GM20000 (cell line): ENCODE data around the gene SUPT20H.

Experiments used
- DNase-seq: peaks from one replicate; pipeline ENCODE4 v3.0.0; 2012; ENCODE audit warnings: low spot score
- TF ChIP-seq, protein P1 (sequence below): IDR thresholded peaks from 2 replicates; pipeline ENCODE4 v1.5.1; 2012; ENCODE audit warnings: mild to moderate bottlenecking, control low read depth; ENCODE audit errors: extremely low read depth, missing control alignments

SUPT20H gene

DNA sequence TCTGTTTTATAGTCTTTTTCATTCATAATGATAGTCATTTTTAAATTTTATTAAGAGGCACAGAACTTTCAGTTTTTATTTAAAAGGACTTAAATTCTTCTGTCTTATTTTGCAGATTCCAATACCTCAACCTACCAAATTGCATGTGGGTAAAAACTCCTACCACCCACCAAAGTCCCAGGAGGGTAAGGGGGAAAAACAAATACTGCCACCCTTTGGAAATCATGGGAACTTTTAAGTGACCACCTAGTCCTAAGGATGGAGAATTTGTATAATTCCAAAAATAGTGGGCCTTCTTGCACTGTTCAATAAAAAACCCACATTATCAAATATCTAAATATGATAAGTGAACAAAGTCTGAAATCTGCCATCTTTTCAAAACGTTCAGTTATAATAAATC, 9.7 kb downstream of the SUPT20H start:
- no peak for DNase-seq
- TF ChIP-seq, protein P1, sequence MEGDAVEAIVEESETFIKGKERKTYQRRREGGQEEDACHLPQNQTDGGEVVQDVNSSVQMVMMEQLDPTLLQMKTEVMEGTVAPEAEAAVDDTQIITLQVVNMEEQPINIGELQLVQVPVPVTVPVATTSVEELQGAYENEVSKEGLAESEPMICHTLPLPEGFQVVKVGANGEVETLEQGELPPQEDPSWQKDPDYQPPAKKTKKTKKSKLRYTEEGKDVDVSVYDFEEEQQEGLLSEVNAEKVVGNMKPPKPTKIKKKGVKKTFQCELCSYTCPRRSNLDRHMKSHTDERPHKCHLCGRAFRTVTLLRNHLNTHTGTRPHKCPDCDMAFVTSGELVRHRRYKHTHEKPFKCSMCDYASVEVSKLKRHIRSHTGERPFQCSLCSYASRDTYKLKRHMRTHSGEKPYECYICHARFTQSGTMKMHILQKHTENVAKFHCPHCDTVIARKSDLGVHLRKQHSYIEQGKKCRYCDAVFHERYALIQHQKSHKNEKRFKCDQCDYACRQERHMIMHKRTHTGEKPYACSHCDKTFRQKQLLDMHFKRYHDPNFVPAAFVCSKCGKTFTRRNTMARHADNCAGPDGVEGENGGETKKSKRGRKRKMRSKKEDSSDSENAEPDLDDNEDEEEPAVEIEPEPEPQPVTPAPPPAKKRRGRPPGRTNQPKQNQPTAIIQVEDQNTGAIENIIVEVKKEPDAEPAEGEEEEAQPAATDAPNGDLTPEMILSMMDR, result no peak

DNA sequence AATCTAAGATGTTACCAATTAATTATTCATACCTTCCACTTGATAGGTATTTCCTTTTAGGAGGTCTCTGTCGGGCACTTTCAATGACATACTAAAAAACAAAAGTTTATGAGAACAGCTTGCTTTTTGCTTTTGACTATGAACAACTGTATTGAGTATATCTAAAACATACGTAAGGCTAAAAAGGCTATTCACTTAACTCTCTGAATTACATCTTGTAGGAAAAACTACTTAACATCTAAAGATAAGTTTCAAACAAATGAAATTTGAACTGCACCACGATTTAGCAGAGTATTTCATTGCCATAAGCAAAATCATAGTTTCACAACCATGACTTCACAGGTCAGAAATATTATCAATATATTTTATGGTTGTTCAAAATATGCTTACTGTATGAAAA, 11.6 kb downstream of the SUPT20H start:
- no peak for DNase-seq
- TF ChIP-seq, protein P1, result no peak

DNA sequence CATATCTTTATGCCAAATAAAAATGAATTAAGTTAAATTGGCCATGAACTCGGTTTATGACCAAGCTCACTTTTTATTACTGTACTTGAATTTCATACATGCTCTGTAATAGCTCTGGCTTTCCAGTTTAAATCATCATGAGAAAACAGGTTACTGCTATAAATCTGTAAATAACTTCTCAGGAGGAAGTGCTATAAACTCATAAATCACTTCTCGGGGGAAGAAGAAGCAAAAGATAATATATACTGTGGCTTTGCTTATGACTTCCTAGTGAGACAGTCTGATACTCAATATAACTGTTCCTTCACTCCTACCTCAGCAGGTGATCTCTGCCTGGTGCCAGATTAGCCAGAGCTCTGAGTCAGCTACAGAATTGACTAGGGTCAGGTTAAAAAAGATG, 12.5 kb downstream of the SUPT20H start:
- no peak for DNase-seq

DNA sequence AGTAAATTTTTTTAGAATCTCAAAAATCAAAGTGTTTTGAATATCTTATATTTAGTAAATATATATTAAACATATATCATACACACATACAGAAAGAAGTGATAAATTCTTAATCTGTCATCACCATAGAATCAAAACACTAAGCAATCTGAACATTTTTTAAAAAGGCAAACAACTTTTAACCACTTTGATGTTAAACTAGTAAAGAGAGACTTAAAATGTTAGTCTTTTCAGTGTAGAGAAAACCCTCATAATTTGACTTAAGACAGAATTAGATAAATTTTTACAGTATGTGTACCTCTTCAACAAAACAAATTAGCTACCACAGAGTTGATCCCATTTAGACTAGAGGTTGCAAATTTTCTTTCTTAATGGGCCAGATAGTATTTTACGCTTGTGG, 13.4 kb downstream of the SUPT20H start:
- DNase-seq, result no peak
- TF ChIP-seq, protein P1, result no peak

More for the DNA sequence above, 12.5 kb downstream of the SUPT20H start:
- TF ChIP-seq, protein P1, result no peak

DNA sequence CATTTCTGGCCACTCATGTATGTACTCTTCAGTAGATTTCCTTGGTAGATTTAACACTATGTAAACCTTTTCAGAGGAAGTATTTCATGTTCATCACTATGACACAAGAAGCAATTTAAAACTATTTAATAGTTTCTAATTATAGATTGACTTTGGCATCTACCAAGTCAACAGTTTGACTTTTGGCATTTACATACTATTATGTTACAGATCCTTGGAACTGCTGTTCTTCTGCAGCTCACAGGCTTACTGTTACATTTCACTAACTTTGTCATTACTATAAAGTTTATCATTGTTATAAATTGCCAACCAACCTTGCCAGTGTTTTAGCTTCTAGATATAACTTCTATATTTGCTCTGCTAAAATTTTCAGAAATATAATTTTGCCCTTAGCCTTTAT, 18.7 kb downstream of the SUPT20H start:
- TF ChIP-seq, protein P1, result no peak
- no peak for DNase-seq

DNA sequence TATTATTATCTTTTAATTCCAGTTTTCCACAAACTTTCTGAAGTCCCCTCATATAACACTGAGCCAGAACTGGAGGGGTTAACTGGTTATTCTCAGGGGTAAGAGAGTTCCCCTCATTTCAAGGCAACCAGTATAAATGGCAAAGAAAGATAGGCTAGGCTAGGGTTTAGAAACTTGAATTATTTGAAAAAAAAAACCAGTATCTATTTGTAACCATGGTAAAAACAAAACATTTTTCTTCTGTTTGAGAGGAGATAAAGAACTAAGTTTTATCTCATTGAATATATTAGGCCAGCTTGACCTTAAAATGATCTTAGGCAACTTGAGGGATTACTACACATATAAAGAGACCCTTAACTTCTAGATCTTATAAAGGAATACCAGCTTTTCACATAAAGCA, 19.6 kb downstream of the SUPT20H start:
- no peak for DNase-seq
- TF ChIP-seq, protein P1, result no peak

DNA sequence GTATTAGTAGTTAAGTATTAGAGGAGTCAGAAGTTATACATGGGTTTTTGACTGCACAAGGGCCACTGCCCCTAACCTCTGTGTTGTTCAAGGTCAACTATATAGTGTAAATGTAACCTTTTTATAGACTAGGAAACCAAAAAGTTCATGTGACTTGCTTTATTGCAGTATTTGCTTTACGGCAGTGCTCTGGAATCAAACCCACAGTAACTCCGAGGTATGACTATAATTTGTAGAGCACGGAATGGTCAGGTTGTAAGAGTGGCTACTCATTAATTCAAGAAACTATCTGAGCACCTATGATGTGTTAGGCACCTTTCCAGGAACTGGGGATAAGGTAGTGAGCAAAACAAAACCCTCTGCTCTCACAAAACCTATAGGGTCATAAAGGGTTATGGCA, 22.2 kb downstream of the SUPT20H start:
- no peak for DNase-seq
- TF ChIP-seq, protein P1, result no peak
